ENCODE data around the gene SMU1. TPM values are rescaled to one million over a fixed set of nuclear protein-coding genes. Genes with fewer than 3 reads are reported as not detected.

Gene SMU1
- total and polyA plus RNA-seq, 2 donors from 2014 or later, result 12.8 to 22.0 TPM

- Histone ChIP-seq H3K4me1 (ENCODE audit: control insufficient read depth in 2 of 3, insufficient read depth in 2 of 3, low read depth in 1 of 3, low read length in 3 of 3) (peaks cover 0 to 9% (median 0%) of the 10 kb centered on the region in 3 donors), H3K9ac (ENCODE audit: low read length in 3 of 3) (no peak overlapping the region), H3K9me3 (ENCODE audit: control insufficient read depth in 2 of 3, insufficient read depth in 1 of 3, low read length in 3 of 3) (no peaks in the 10 kb centered on the region), H3K4me3 (ENCODE audit: low read length in 3 of 3) (no peak overlapping the region), H3K27me3 (ENCODE audit: control insufficient read depth, insufficient read depth, low read length) (no peaks in the 10 kb centered on the region), H3K36me3 (ENCODE audit: control insufficient read depth in 2 of 3, insufficient read depth in 3 of 3, low read length in 3 of 3) (peaks cover 13 to 31% (median 17%) of the 10 kb centered on the region in 3 donors), H3K27ac (ENCODE audit: low read depth in 2 of 2, low read length in 2 of 2) (no peak overlapping the region)
- FAIRE-seq (no peak), DNase-seq (peak in 1 of 5 donors; percentile 19)
- intact Hi-C loops (cut with DNase I), result no loop called here
- no peak for TF ChIP-seq CTCF (IDR thresholded peaks at IDR 0.05; ENCODE audit: borderline replicate concordance, extremely low read depth, insufficient read depth)
Observed at GRCh38 chr9:33042473-33042872, 34.0 kb downstream of the SMU1 start.

DNA sequence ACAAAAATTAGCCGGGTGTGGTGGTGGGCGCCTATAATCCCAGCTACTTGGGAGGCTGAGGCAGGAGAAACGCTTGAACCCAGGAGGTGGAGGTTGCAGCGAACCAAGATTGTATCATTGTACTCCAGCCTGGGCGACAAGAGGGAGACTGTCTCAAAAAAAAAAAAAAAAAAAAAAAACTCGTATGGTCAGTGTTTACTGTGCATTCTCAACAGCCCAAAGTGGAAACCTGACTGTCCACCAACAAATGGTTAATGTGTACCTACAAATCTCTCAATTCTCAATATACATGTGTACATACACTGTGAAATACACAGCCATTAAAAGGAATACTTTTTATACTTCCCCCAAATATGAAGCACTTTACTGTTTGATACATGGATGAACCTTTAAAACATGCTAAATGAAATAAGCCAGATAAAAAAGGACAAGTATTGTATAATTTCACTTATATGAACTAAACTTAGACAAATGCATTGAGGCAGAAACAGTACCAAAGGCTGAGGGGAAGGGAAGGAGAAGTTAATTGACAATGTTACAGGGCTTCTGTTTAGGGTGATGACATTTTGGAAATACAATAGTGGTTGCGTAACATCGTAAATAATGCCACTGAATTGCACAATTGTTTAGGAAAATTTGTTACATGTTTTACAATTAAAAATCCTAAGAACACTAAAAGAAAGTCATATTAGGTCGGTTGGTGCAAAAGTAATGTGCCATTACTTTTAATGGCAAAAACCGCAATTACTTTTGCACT, 34.9 kb downstream of the SMU1 start:
- no peak overlapping the region for H3K4me3 ChIP-seq (ENCODE audit: low read length in 3 of 3)
- peaks cover 13 to 35% (median 23%) of the 10 kb centered on the region in 3 donors for H3K36me3 ChIP-seq (ENCODE audit: control insufficient read depth in 2 of 3, insufficient read depth in 3 of 3, low read length in 3 of 3)
- H3K27ac ChIP-seq (ENCODE audit: low read depth in 2 of 2, low read length in 2 of 2), result no peak overlapping the region
- H3K27me3 ChIP-seq (ENCODE audit: control insufficient read depth, insufficient read depth, low read length), result no peaks in the 10 kb centered on the region
- intact Hi-C loops (cut with DNase I), result no loop called here
- no peaks in the 10 kb centered on the region for H3K9me3 ChIP-seq (ENCODE audit: control insufficient read depth in 2 of 3, insufficient read depth in 1 of 3, low read length in 3 of 3)
- FAIRE-seq, result no peak
- peaks cover 0 to 9% (median 0%) of the 10 kb centered on the region in 3 donors for H3K4me1 ChIP-seq (ENCODE audit: control insufficient read depth in 2 of 3, insufficient read depth in 2 of 3, low read depth in 1 of 3, low read length in 3 of 3)
- no peak overlapping the region for H3K9ac ChIP-seq (ENCODE audit: low read length in 3 of 3)
- no peak for TF ChIP-seq CTCF (IDR thresholded peaks at IDR 0.05; ENCODE audit: borderline replicate concordance, extremely low read depth, insufficient read depth)
- DNase-seq, result no peak

DNA sequence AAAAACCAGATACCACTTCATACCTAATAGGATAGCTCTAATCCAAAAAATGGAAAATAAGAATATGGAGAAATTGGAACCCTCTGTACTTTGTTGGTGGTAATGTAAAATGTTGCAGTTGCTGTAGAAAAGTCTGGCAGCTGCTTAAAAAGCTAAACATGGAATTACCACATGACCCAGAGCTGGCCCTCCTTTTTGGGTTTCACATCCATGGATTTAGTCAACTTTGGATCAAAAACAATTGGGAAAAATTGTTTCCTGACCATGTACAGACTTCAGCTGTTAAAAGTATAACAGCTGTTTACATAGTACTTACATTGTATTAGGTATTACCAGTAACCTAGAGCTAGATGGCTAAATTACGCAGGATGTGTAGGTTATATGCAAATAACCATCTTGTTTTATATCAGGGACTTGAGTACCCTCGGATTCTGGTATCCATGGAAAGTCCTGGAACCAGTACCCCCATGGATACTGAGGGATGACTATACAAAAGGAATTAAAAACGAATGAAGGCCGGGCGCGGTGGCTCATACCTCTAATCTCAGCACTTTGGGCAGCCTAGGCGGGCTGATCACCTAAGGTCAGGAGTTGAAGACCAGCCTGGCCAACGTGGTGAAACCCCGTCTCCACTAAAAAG, 35.6 kb downstream of the SMU1 start:
- intact Hi-C loops (cut with DNase I), result no loop called here
- no peak overlapping the region for H3K4me3 ChIP-seq (ENCODE audit: low read length in 3 of 3)
- H3K27ac ChIP-seq (ENCODE audit: low read depth in 2 of 2, low read length in 2 of 2), result no peak overlapping the region
- peaks cover 0 to 9% (median 0%) of the 10 kb centered on the region in 3 donors for H3K4me1 ChIP-seq (ENCODE audit: control insufficient read depth in 2 of 3, insufficient read depth in 2 of 3, low read depth in 1 of 3, low read length in 3 of 3)
- FAIRE-seq (no peak), DNase-seq (no peak)
- TF ChIP-seq CTCF (IDR thresholded peaks at IDR 0.05; ENCODE audit: borderline replicate concordance, extremely low read depth, insufficient read depth), result no peak
- peaks cover 14 to 38% (median 25%) of the 10 kb centered on the region in 3 donors for H3K36me3 ChIP-seq (ENCODE audit: control insufficient read depth in 2 of 3, insufficient read depth in 3 of 3, low read length in 3 of 3)
- no peaks in the 10 kb centered on the region for H3K27me3 ChIP-seq (ENCODE audit: control insufficient read depth, insufficient read depth, low read length)
- no peak overlapping the region for H3K9ac ChIP-seq (ENCODE audit: low read length in 3 of 3)
- H3K9me3 ChIP-seq (ENCODE audit: control insufficient read depth in 2 of 3, insufficient read depth in 1 of 3, low read length in 3 of 3), result no peaks in the 10 kb centered on the region

Data from kidney (tissue), 14 donors.